HCT116 (cell line): ENCODE data around the gene LRFN2. TPM values are rescaled to one million over a fixed set of nuclear protein-coding genes. Genes with fewer than 3 reads are reported as not detected.

Source experiments
- ATAC-seq: fragments of 200-7000 bp; cut with Tn5 transposase; 2 replicates; pipeline ENCODE4 v1.9.1; 2020; ENCODE audit warnings: mild to moderate bottlenecking, moderate library complexity
- BruUV-seq: library from RNA; stranded (reverse); fragments of 400-500 nt; replicated peaks from 2 replicates; lab custom pipeline; 2021; lab: Mats Ljungman, UMichigan
- CTCF ChIA-PET: fragments of 300-600 bp; sonication (Branson Sonifier 250); formaldehyde crosslinking; loops from one replicate; lab custom pipeline; 2021; ENCODE audit warnings: antibody characterized with exemption; lab: Charles Lee
- POLR2A ChIA-PET: fragments of 300-600, 350-600 bp; sonication (Branson Sonifier 250); formaldehyde crosslinking; loops from one replicate; lab custom pipeline; 2021; ENCODE audit warnings: antibody characterized with exemption; lab: Charles Lee
- RAD21 ChIA-PET, 2 experiments: fragments of 300-600 bp; sonication (Branson Sonifier 250); formaldehyde crosslinking; loops; one replicate each; lab custom pipeline; 2023; ENCODE audit warnings: low total read pairs in 2 of 2; ENCODE audit not compliant: uncharacterized antibody in 2 of 2, unreplicated experiment in 2 of 2, low non-redundant PET in 1 of 2; lab: Charles Lee
- DNase-seq: peaks from one replicate; pipeline ENCODE4 v3.0.0-alpha.2; 2010; ENCODE audit warnings: low read depth, low spot score
- H2AFZ ChIP-seq: fragments of 200-600 bp; shearing (Covaris generic), sonication (generic); 2 replicates; pipeline ENCODE4 v1.6.1; 2017; ENCODE audit warnings: low read depth, mixed run types, mixed read lengths, antibody characterized with exemption, low read length; ENCODE audit not compliant: poor library complexity, severe bottlenecking
- H3K27ac ChIP-seq: 2 replicates; pipeline ENCODE4 v1.5.1; 2012; ENCODE audit warnings: low read depth, low read length
- H3K27me3 ChIP-seq: fragments of 200-600 bp; sonication (generic); 2 replicates; pipeline ENCODE4 v1.6.1; 2016; ENCODE audit warnings: mixed run types, low read length, mixed read lengths; ENCODE audit not compliant: insufficient read depth
- H3K36me3 ChIP-seq, 2 experiments: fragments of 200-500 bp in 1 of 2; fragments of 200-600 bp in 1 of 2; sonication (Bioruptor generic) in 1 of 2; sonication (generic) in 1 of 2; 2 replicates each; pipeline versions ENCODE4 v1.5.1 to v1.6.1; 2014 to 2016; ENCODE audit warnings: low read length in 2 of 2, inconsistent platforms in 1 of 2, mixed read lengths in 1 of 2, mixed run types in 1 of 2; ENCODE audit not compliant: insufficient read depth in 2 of 2, control insufficient read depth in 1 of 2
- H3K4me1 ChIP-seq, 2 experiments: fragments of 200-600 bp in 1 of 2; sonication (generic) in 1 of 2; 2 replicates each; pipeline versions ENCODE4 v1.5.1 to v1.6.1; 2012 to 2017; ENCODE audit warnings: low read length in 2 of 2, inconsistent platforms in 1 of 2, mild to moderate bottlenecking in 1 of 2, mixed read lengths in 1 of 2, mixed run types in 1 of 2, moderate library complexity in 1 of 2; ENCODE audit not compliant: insufficient read depth in 2 of 2, control insufficient read depth in 1 of 2
- H3K4me2 ChIP-seq: fragments of 200-600 bp; sonication (generic); 2 replicates; pipeline ENCODE4 v1.6.1; 2017; ENCODE audit warnings: mixed run types, low read length, mixed read lengths
- H3K4me3 ChIP-seq, 2 experiments: fragments of 200-600 bp in 1 of 2; sonication (generic) in 1 of 2; replicated peaks in 1 of 2; 2 replicates each; pipeline ENCODE4 v1.5.1; 2011 to 2016; ENCODE audit warnings: low read length in 2 of 2, control low read depth in 1 of 2, low read depth in 1 of 2, mild to moderate bottlenecking in 1 of 2, mixed read lengths in 1 of 2, mixed run types in 1 of 2
- H3K79me2 ChIP-seq: fragments of 200-600 bp; sonication (generic); 2 replicates; pipeline ENCODE4 v1.6.1; 2017; ENCODE audit warnings: mild to moderate bottlenecking, mixed run types, low read length, moderate library complexity, mixed read lengths; ENCODE audit not compliant: insufficient read depth
- H3K9ac ChIP-seq: fragments of 200-600 bp; sonication (generic); 2 replicates; pipeline ENCODE4 v1.6.1; 2016; ENCODE audit warnings: low read length, mixed read lengths
- H3K9me2 ChIP-seq: fragments of 200-600 bp; sonication (generic), shearing (Covaris generic); 2 replicates; pipeline ENCODE4 v1.6.1; 2017; ENCODE audit warnings: mixed run types, mild to moderate bottlenecking, moderate library complexity; ENCODE audit not compliant: insufficient read depth
- H3K9me3 ChIP-seq, 2 experiments: fragments of 200-500 bp in 1 of 2; fragments of 200-600 bp in 1 of 2; sonication (Bioruptor generic) in 1 of 2; sonication (generic) in 1 of 2; 2 replicates each; pipeline ENCODE4 v1.6.1; 2014 to 2017; ENCODE audit warnings: low read length in 2 of 2, mixed read lengths in 2 of 2, inconsistent platforms in 1 of 2, low read depth in 1 of 2, mild to moderate bottlenecking in 1 of 2, mixed run types in 1 of 2, moderate library complexity in 1 of 2; ENCODE audit not compliant: control insufficient read depth in 1 of 2, insufficient read depth in 1 of 2
- H4K20me1 ChIP-seq: fragments of 200-600 bp; sonication (generic), shearing (Covaris generic); 2 replicates; pipeline ENCODE4 v1.6.1; 2017; ENCODE audit warnings: mixed run types, mild to moderate bottlenecking, moderate library complexity; ENCODE audit not compliant: insufficient read depth
- ATF3 ChIP-seq: IDR thresholded peaks from 2 replicates; pipeline ENCODE4 v1.6.1; 2012
- FOSL1 ChIP-seq: IDR thresholded peaks from 2 replicates; pipeline ENCODE4 v1.6.1; 2012; ENCODE audit warnings: low read depth
- JUND ChIP-seq: IDR thresholded peaks from 2 replicates; pipeline ENCODE4 v1.6.1; 2012
- MAX ChIP-seq: IDR thresholded peaks from 2 replicates; pipeline ENCODE4 v1.6.1; 2012
- POLR2A ChIP-seq: IDR thresholded peaks from 2 replicates; pipeline ENCODE4 v1.7.0; 2011; ENCODE audit warnings: borderline replicate concordance; ENCODE audit not compliant: insufficient read depth, insufficient read length; ENCODE audit errors: extremely low read depth
- REST ChIP-seq: IDR thresholded peaks from 2 replicates; pipeline ENCODE4 v1.6.1; 2012; ENCODE audit warnings: low read depth
- SIN3A ChIP-seq: IDR thresholded peaks from 2 replicates; pipeline ENCODE4 v1.6.1; 2012; ENCODE audit warnings: low read depth
- TCF7L2 ChIP-seq: IDR thresholded peaks from 2 replicates; pipeline ENCODE4 v1.7.0; 2011; ENCODE audit warnings: borderline replicate concordance, inconsistent platforms; ENCODE audit not compliant: insufficient read depth, insufficient read length; ENCODE audit errors: extremely low read depth
- ZBTB33 ChIP-seq: IDR thresholded peaks from 2 replicates; pipeline ENCODE4 v1.6.1; 2011; ENCODE audit warnings: mild to moderate bottlenecking, low read length, moderate library complexity; ENCODE audit not compliant: insufficient replicate concordance; ENCODE audit errors: extremely low read depth
- ZFX ChIP-seq: fragments of 450-650 bp; IDR thresholded peaks from 2 replicates; pipeline ENCODE4 v1.6.1; 2017
- ZNF274 ChIP-seq: fragments of 200-500 bp; sonication (Bioruptor generic); IDR thresholded peaks from 2 replicates; pipeline ENCODE4 v1.6.1; 2014; ENCODE audit warnings: mild to moderate bottlenecking, low read depth, low read length, inconsistent platforms
- intact Hi-C: fragments of 100-400 bp; cut with micrococcal nuclease; formaldehyde crosslinking; loops from 2 replicates; pipeline ENCODE4 v1.10.0; 2022
- total RNA-seq: library from RNA; stranded (reverse); gene quantifications from one replicate; pipeline ENCODE4 v1.2.1, GENCODE V29; 2021; ENCODE audit not compliant: unreplicated experiment

Gene LRFN2
- total RNA-seq, 1 experiment from 2014 or later: not detected

GRCh38 chr6:40498148-40498547, 89.0 kb downstream of the LRFN2 start (continued):
- no peak for TF ChIP-seq ZBTB33
- no peak for TF ChIP-seq FOSL1
- no peak for TF ChIP-seq REST
- no peak for TF ChIP-seq POLR2A
- TF ChIP-seq SIN3A: no peak

GRCh38 chr6:40492187-40492586, 95.0 kb downstream of the LRFN2 start:
- BruUV-seq: no TSS peak
- ATAC-seq (no peak), DNase-seq (no peak)
- intact Hi-C loops: no loop called here
- no peak overlapping the region for H3K4me2 ChIP-seq
- H3K27ac ChIP-seq: no peak overlapping the region
- no peaks in the 10 kb centered on the region for H3K4me1 ChIP-seq
- no peak overlapping the region for H2AFZ ChIP-seq
- ChIA-PET CTCF (no interaction called here), RAD21 (no interaction called here), POLR2A (no interaction called here)
- no peaks in the 10 kb centered on the region for H4K20me1 ChIP-seq
- no peaks in the 10 kb centered on the region for H3K36me3 ChIP-seq
- no peak overlapping the region for H3K9ac ChIP-seq
- H3K9me2 ChIP-seq: no peaks in the 10 kb centered on the region
- no peaks in the 10 kb centered on the region for H3K9me3 ChIP-seq
- no peaks in the 10 kb centered on the region for H3K79me2 ChIP-seq
- H3K4me3 ChIP-seq: no peak overlapping the region
- H3K27me3 ChIP-seq: peaks cover 74% of the 10 kb centered on the region; the same call in 1 of the 2 replicates
- TF ChIP-seq ZBTB33: no peak
- TF ChIP-seq MAX: no peak
- no peak for TF ChIP-seq ATF3
- no peak for TF ChIP-seq ZFX
- no peak for TF ChIP-seq ZNF274
- TF ChIP-seq TCF7L2: no peak
- TF ChIP-seq JUND: no peak
- no peak for TF ChIP-seq REST
